HepG2 (cell line): Measurements from ENCODE around the gene MLST8. TPM values are rescaled to one million over a fixed set of nuclear protein-coding genes. Genes with fewer than 3 reads are reported as not detected.
A peak's percentile ranks its signal among the peaks of the same experiment; 100 is the strongest.

Experiments
- AGO1 ChIP-seq: fragments of 200-400 bp; formaldehyde crosslinking; IDR thresholded peaks from 2 replicates; pipeline ENCODE4 v1.6.1; 2017; ENCODE audit warnings: mild to moderate bottlenecking, low read depth, low read length, moderate library complexity; ENCODE audit not compliant: poor library complexity, severe bottlenecking
- AGO2 ChIP-seq: fragments of 200-400 bp; formaldehyde crosslinking; optimal IDR thresholded peaks from 2 replicates; pipeline ENCODE3; 2017; ENCODE audit warnings: mild to moderate bottlenecking, low read depth, low read length, moderate library complexity
- CHD4 ChIP-seq: fragments of 200-600 bp; sonication (generic); IDR thresholded peaks from 2 replicates; pipeline ENCODE4 v1.7.0; 2017; ENCODE audit warnings: mild to moderate bottlenecking, low read length, borderline replicate concordance
- E2F1 ChIP-seq: sonication (generic); formaldehyde crosslinking; IDR thresholded peaks from 2 replicates; pipeline ENCODE4 v1.5.0; 2020; ENCODE audit warnings: missing genetic modification reagents
- FOSL1 ChIP-seq: sonication (generic); formaldehyde crosslinking; IDR thresholded peaks from 2 replicates; pipeline ENCODE4 v1.9.0; 2021; ENCODE audit warnings: missing genetic modification reagents, borderline replicate concordance
- IRF2 ChIP-seq: IDR thresholded peaks from 2 replicates; pipeline ENCODE4 v1.6.1; 2018; ENCODE audit warnings: missing genetic modification reagents, missing compliant biosample characterization
- JARID2 ChIP-seq: sonication (generic); formaldehyde crosslinking; IDR thresholded peaks from 2 replicates; pipeline ENCODE4 v1.8.1; 2023; ENCODE audit warnings: missing genetic modification reagents, inconsistent platforms; ENCODE audit not compliant: insufficient replicate concordance
- NFKBIZ ChIP-seq: IDR thresholded peaks from 2 replicates; pipeline ENCODE4 v1.6.1; 2018; ENCODE audit warnings: missing genetic modification reagents, missing compliant biosample characterization
- RBFOX2 ChIP-seq: fragments of 200-400 bp; formaldehyde crosslinking; IDR thresholded peaks from 2 replicates; pipeline ENCODE4 v1.6.1; 2017; ENCODE audit warnings: low read depth, mild to moderate bottlenecking, low read length
- REST ChIP-seq, 2 experiments: IDR thresholded peaks; 2 replicates each; pipeline ENCODE4 v1.6.1; 2011 to 2012; ENCODE audit warnings: low read length in 2 of 2, borderline replicate concordance in 1 of 2, low read depth in 1 of 2, mild to moderate bottlenecking in 1 of 2, moderate library complexity in 1 of 2
- SNAPC2 ChIP-seq: sonication (generic); formaldehyde crosslinking; IDR thresholded peaks from 2 replicates; pipeline ENCODE4 v1.8.1; 2022; ENCODE audit warnings: mild to moderate bottlenecking, missing genetic modification reagents
- SOX13 ChIP-seq, 3 experiments: fragments of 450-650 bp in 1 of 3; sonication (generic) in 1 of 3; formaldehyde crosslinking in 1 of 3; IDR thresholded peaks in 2 of 3; conservative IDR thresholded peaks in 1 of 3; 2 replicates each; pipeline versions ENCODE4 v1.5.0 to v1.6.1; 2016 to 2020; ENCODE audit warnings: antibody characterized with exemption in 1 of 3, mild to moderate bottlenecking in 1 of 3, missing compliant biosample characterization in 1 of 3, missing genetic modification reagents in 1 of 3, moderate library complexity in 1 of 3
- SRF ChIP-seq: IDR thresholded peaks from 2 replicates; pipeline ENCODE4 v1.6.1; 2011; ENCODE audit warnings: mild to moderate bottlenecking, low read depth, low read length, moderate library complexity
- THAP11 ChIP-seq: IDR thresholded peaks from 2 replicates; pipeline ENCODE4 v1.6.1; 2016; ENCODE audit warnings: missing biosample characterization, missing genetic modification reagents
- YY1 ChIP-seq: IDR thresholded peaks from 2 replicates; pipeline ENCODE4 v1.6.1; 2011; ENCODE audit warnings: low read length, low read depth, moderate library complexity, mild to moderate bottlenecking; ENCODE audit not compliant: insufficient read depth, insufficient replicate concordance
- ZNF253 ChIP-seq: sonication (generic); formaldehyde crosslinking; IDR thresholded peaks from 2 replicates; pipeline ENCODE4 v1.8.0; 2022; ENCODE audit warnings: mild to moderate bottlenecking, missing genetic modification reagents, borderline replicate concordance
- ZNF326 ChIP-seq: sonication (generic); formaldehyde crosslinking; IDR thresholded peaks from 2 replicates; pipeline ENCODE4 v1.4.0; 2020; ENCODE audit warnings: missing genetic modification reagents, borderline replicate concordance
- ZNF468 ChIP-seq: sonication (generic); formaldehyde crosslinking; IDR thresholded peaks from 2 replicates; pipeline ENCODE4 v1.8.0; 2022; ENCODE audit warnings: mild to moderate bottlenecking, moderate library complexity, missing genetic modification reagents
- ZNF563 ChIP-seq: sonication (generic); formaldehyde crosslinking; IDR thresholded peaks from 2 replicates; pipeline ENCODE4 v1.8.0; 2022; ENCODE audit warnings: mild to moderate bottlenecking, moderate library complexity, missing genetic modification reagents
- polyA plus RNA-seq, 8 experiments: library from polyadenylated mRNA; depleted of rRNA in 3 of 8; stranded (reverse) in 7 of 8; unstranded in 1 of 8; fragments of >200 nt; fragmentation: Illumina TruSeq in 4 of 8; extraction: Trizol in 4 of 8; gene quantifications; 2 replicates each; pipeline versions ENCODE4 v1.2.1 to v1.2.3, GENCODE V29; 2011 to 2016; ENCODE audit warnings: low read depth in 4 of 8, missing spikeins in 1 of 8, mixed read lengths in 1 of 8; ENCODE audit not compliant: insufficient read depth in 1 of 8
- total RNA-seq, 5 experiments: library from RNA; depleted of rRNA; stranded (reverse); fragments of >200 nt; fragmentation: Illumina TruSeq; extraction: Trizol; gene quantifications; 2 replicates each; pipeline ENCODE4 v1.2.3, GENCODE V29; 2016; ENCODE audit warnings: low read depth in 1 of 5
- TF ChIP-seq, protein P1 (sequence below): sonication (generic); formaldehyde crosslinking; IDR thresholded peaks from 2 replicates; pipeline ENCODE4 v1.8.0; 2022; ENCODE audit warnings: low read depth, missing genetic modification reagents
- TF ChIP-seq, protein P2 (sequence below): sonication (generic); formaldehyde crosslinking; IDR thresholded peaks from 2 replicates; pipeline ENCODE4 v1.4.0; 2020; ENCODE audit warnings: missing genetic modification reagents

MLST8 gene
- total and polyA plus RNA-seq, 2 of the 13 experiments (the other 11 are each of a cell fraction or from before 2014, with no cell fraction given), result 30.8 to 72.7 TPM

- TF ChIP-seq CHD4, result no peak
- no peak for TF ChIP-seq E2F1 (CRISPR knock-in tag)
- TF ChIP-seq ZNF253 (CRISPR knock-in tag), result no peak
- 0 out of 2 replicates have a peak, but pooled peaks have one; percentile 34 for TF ChIP-seq SOX13 (IDR thresholded peaks at IDR 0.05)
- peak in 1 of 2 experiments; percentile 81; a peak in 2 of 4 replicates for TF ChIP-seq SOX13 (CRISPR knock-in tag; conservative IDR thresholded peaks at IDR 0.05 in 1 of 2, IDR thresholded peaks at IDR 0.05 in 1 of 2)
- 0 out of 2 replicates have a peak, but pooled peaks have one; percentile 21 for TF ChIP-seq ZNF563 (CRISPR knock-in tag)
- no peak for TF ChIP-seq SRF
- no peak for TF ChIP-seq JARID2 (CRISPR knock-in tag)
- TF ChIP-seq SNAPC2, result no peak
- TF ChIP-seq NFKBIZ (CRISPR knock-in tag), result no peak
- TF ChIP-seq, protein P1, sequence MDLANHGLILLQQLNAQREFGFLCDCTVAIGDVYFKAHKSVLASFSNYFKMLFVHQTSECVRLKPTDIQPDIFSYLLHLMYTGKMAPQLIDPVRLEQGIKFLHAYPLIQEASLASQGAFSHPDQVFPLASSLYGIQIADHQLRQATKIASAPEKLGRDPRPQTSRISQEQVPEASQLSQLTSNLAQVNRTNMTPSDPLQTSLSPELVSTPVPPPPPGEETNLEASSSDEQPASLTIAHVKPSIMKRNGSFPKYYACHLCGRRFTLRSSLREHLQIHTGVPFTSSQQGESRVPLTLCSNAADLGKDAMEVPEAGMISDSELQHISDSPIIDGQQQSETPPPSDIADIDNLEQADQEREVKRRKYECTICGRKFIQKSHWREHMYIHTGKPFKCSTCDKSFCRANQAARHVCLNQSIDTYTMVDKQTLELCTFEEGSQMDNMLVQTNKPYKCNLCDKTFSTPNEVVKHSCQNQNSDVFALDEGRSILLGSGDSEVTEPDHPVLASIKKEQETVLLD, result no peak
- TF ChIP-seq IRF2, result peak; percentile 68; the same call in 1 of the 2 replicates
- TF ChIP-seq THAP11 (CRISPR knock-in tag), result peak; percentile 87
- no peak for TF ChIP-seq YY1
- TF ChIP-seq FOSL1 (CRISPR knock-in tag), result no peak
- TF ChIP-seq AGO1, result peak; percentile 67
- no peak; the same call in none of the 2 replicates for TF ChIP-seq RBFOX2
- TF ChIP-seq, protein P2, sequence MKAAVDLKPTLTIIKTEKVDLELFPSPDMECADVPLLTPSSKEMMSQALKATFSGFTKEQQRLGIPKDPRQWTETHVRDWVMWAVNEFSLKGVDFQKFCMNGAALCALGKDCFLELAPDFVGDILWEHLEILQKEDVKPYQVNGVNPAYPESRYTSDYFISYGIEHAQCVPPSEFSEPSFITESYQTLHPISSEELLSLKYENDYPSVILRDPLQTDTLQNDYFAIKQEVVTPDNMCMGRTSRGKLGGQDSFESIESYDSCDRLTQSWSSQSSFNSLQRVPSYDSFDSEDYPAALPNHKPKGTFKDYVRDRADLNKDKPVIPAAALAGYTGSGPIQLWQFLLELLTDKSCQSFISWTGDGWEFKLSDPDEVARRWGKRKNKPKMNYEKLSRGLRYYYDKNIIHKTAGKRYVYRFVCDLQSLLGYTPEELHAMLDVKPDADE, result no peak
- TF ChIP-seq ZNF468 (CRISPR knock-in tag), result no peak
- TF ChIP-seq ZNF326, result no peak
- TF ChIP-seq AGO2, result peak; percentile 68
- no peak for TF ChIP-seq REST (IDR thresholded peaks at IDR 0.05; ENCODE audit: borderline replicate concordance in 1 of 2, low read depth in 1 of 2, low read length in 2 of 2)
Measured at GRCh38 chr16:2157480-2158261, 47.6 kb upstream of the MLST8 start (continued).
